M059J (cell line): Measurements from ENCODE around the gene SECISBP2L. TPM values are rescaled to one million over a fixed set of nuclear protein-coding genes. Genes with fewer than 3 reads are reported as not detected.
"Not testable (repeated sequence)": the region's sequence is repeated elsewhere in the genome, so short reads cannot be mapped to it uniquely, and the experiment has no call there.

Source experiments
- DNase-seq: peaks from one replicate; pipeline ENCODE4 v3.0.0-alpha.2; 2012; ENCODE audit warnings: low read depth
- total RNA-seq: library from RNA; depleted of rRNA; stranded (reverse); fragments of >200 nt; shearing (Covaris generic); gene quantifications from 2 replicates; pipeline ENCODE4 v1.2.3, GENCODE V29; 2014; rRNA removed

SECISBP2L gene
- total RNA-seq, result 15.0 and 19.7 TPM in 2 replicates

DNA sequence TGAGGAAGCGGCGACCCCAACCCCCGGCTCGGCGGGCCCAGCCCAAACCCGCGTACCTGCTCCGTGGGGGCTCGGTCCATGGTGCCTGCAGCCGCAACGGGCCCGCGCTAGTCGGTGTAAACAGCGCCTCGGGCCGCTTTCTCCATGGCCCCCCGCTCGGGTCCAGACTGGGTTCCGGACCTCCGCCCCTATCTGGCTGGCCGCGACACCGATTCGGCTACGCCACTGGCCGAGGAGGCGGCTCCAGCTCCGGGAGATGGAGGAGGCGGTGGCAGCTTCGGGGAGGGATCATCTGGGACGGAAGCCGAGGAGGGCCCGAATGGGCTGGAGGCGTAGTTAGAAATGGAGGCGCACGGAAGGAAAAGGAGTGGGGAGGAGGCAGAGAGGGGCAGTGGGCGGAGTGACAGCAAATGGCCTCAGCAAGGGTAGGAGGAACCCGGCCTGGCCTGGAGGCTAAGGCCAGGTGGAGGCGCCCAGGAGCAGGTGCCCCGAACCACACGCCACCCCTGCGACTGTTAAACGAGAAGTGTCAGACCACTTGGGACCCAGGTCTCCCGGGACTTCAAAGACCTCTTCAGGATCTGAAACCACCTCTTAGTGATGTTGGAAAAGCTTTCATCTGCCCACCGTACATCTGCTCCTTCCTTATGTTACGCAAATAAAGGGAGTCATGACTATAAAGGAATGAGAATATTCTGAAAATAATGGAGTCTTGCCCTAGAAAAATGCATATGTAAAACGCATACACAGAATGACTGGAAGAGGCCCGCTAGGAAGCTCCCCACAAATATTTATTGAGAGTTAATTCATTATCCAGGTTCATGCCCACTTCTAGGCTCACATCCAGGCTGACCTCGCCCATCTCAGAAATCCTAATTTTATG, at the start of gene SECISBP2L:
Gene SECISBP2L, minus strand, starts transcription at position 227 of the 883 bp plus-strand sequence. Its CDS starts 147 bp downstream, at position 80.
- DNase-seq, result peak; percentile 92

DNA sequence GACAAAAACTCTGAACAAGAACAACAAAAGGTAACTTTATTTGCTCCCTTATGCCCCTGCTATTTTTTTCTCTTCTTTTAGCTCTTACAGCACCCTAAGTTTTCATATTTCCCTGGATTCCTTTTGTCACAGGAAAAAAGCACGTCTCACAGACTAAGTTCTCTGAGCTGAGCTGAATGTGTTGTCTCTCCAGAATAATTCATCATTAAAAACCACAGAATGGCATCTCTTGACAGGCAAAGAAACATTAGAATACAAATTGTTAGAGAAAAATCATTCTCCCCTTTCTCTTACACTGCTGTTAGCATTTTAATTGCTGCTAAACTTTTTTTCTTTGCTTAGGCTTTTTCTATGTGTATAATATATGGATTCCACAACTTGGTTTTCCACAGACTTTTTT, 48.7 kb upstream of the SECISBP2L start:
- DNase-seq, result no peak

GRCh38 chr15:49093252-49094105, 47.2 kb upstream of the SECISBP2L start:
- DNase-seq, result no peak

- DNase-seq, result no peak
Observed at GRCh38 chr15:49088996-49089395, 42.8 kb upstream of the SECISBP2L start.

GRCh38 chr15:49085696-49086459, 39.6 kb upstream of the SECISBP2L start:
- no peak for DNase-seq

DNA sequence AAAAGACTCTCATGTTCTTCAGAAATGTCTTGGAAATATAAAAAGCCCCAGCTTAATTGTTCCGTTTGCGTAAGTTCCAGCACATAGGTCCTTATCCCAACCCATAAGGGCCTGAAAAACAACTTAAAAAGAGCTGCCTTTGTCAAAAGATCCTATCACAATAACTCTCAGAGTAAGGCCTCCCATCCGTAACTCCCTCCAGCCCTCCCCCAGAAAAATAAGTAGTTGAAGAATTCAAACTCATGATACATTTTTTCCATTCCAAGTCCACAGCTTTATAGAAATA, 38.0 kb upstream of the SECISBP2L start:
- no peak for DNase-seq

DNA sequence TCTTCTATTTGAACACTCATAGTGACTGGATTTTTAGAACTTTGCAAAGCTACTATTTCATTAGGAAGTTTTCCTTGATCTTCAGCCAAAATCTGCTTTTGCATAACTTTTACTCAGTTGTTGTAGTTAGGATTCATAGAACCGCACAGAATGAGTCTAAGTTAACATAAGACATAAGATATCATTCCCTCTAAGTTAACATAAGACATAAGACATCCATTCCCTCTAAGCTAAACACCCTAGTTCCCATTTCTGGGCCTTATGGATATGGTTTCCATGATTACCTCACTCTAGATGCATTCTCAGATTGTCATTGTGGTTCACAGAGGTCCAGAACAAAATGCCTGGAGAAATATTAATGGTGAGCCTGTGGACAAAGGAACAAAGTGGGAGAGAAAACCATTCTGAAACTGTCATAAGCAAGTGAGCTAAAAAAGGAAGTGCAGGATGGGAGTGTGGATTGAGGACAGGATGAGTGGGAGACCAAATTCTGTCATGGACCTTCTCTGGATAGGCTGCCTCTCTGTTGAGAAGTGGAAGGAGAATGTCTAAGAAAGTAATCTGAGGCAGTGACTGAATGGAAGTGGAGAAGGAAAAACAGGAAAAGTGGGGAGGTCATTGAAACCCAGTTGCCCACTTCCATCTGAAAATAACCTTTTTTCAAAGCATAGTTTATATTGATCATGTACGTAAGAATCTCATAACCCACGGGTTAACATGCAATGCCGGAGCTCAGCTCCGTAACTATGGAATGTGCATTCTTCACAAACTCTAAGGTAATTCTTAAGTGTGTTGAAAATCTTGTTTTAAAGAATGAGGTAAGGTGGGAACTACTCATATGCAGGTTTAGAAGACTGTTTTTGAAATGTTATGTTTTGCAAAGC, 37.4 kb upstream of the SECISBP2L start:
- DNase-seq, result peak; percentile 12

- DNase-seq, result no peak
Observed at GRCh38 chr15:49082960-49083359, 36.7 kb upstream of the SECISBP2L start.

- DNase-seq, result no peak
Observed at GRCh38 chr15:49079340-49080039, 33.2 kb upstream of the SECISBP2L start.

DNA sequence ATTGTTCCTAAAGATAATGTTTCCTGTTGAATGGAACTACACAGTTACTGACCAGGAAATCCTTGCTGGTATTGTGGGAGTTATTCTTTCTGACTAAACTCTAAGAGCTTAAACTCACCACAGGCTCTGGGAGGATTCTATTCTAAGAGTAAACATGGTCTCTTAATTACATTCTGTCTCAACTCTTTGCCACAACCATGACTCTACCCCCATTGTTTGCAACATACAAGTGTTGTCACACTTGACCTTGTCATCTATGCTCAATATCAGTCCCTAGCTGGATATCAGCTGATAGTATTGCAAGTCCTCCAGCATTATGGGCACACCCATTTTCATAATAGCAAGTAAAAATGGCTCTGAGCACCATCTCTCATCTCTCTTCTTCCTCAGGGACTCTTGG, 29.6 kb upstream of the SECISBP2L start:
- no peak for DNase-seq

DNA sequence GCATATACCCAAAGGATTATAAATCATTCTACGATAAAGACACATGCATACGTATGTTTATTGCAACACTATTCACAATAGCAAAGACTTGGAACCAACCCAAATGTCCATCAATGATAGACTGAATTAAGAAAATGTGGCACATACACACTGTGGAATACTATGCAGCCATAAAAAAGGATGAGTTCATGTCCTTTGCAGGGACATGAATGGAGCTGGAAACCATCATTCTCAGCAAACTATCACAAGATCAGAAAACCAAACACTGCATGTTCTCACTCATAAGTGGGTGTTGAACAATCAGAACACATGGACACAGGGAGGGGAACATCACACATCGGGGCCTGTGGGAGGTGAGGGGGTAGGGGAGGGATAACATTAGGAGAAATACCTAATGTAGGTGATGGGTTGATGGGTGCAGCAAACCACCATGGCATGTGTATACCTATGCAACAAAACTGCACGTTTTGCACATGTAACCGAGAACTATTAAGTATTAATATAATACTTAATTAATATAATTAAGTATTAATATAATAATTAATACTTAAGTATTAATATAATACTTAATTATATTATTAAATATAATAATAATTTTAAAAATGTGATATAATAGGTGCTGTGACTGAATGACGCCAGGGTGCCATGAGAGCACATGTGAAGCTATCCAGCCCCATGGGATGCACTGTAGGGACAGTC, 28.5 kb upstream of the SECISBP2L start:
- DNase-seq, result not testable (repeated sequence)

DNA sequence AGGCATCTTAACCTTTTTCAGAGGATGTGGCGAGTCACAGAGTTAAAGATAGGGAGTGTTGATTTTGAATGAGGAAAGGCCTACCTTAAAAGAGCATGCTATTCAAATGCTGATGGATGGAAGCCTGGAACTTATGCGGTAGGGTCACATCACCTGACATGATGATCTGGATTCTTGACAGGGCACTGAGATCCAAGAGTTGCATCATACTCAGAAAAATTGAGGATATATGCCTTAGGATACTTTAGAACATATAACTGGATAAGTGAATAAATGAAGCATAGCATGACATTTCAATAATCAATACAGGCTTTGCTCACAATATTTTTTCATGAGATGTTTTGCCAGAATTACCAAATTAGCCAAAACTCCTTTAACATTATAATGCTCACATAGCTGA, 20.1 kb upstream of the SECISBP2L start:
- peak; percentile 32 for DNase-seq

DNA sequence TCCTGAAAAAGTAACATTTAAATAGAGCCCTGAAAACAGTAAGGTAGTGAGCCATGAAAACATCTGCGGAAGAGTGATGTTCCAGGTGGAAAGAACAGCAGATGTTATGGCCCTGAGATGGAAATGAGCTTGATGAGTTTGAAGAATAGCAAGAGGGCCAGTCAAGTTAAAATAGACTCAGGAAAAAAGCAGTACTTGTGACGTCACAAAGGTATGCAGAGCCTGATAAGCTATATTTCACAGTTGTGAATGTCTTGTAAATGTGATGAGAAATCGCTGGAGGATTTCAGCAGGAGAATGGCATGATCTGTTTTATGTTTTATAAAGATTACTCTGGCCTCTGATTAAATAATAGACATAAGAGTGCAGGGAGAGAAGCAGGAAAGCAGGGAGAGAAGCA, 18.6 kb upstream of the SECISBP2L start:
- no peak for DNase-seq

DNA sequence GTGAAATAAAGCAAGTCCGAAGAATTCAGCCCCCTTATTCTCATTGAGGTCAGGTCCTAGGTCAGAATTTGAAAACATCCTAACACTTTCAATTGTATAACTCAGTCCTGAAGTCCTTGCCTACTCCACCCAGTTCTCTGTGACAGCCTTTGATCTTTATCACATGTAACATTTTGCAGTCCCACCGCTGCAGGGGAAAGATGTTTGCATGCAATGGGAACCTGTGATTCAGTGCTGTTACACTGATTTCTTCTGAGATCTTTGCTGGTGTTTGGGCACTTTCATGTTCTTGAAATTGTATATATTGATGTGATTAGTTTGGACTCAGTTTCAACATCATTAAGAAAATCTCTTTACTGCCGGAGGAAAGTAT, 18.0 kb upstream of the SECISBP2L start:
- no peak for DNase-seq

DNA sequence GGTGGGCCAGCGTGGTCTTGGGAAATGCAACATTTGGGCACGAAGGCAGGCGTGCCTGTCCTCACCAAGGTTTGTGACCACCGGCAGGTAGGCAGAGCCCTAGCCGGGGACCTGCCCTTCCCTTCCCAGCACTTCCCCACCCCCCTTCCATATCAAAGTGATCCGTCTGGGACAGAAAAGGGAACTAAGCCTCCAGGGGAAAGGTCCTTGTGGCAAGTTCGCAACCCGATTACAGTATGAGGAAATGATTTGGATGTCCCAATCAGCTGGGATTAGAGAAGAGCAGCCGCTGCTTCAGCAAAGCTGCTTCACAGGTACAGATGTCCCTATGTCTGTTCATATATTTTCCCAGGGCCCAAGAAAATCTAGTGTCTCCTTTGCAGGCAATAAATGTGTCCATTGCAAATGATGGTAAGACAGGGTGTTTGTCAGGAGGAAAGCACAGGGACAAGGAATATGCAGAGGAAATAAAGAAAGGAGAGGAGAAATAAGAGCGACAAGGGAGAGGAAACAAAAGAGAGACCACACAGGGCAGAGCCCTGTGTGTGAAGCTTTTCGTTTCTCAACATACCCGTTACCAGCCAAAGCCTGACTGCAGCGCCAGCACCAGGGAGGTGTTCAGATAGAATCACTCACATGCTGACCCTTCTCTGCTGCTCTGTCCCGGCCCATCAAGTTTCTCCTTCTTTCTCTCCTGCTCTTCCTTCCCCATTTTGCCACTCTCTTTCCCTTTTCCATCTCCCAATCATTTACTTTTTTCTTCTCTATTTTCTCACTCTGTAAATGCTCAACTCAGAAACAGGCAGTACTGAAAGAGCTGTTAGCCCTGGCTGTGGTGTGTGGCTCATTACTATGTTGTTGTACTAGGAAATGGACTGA, 17.4 kb upstream of the SECISBP2L start:
- DNase-seq, result no peak

- DNase-seq, result no peak
Observed at GRCh38 chr15:49062900-49063299, 16.7 kb upstream of the SECISBP2L start.

GRCh38 chr15:49060710-49061495, 14.7 kb upstream of the SECISBP2L start:
- DNase-seq, result peak; percentile 19

GRCh38 chr15:49059491-49059890, 13.2 kb upstream of the SECISBP2L start:
- no peak for DNase-seq
